ENCODE measurements around the gene PNCK.
"Not testable (repeated sequence)": the region's sequence is repeated elsewhere in the genome, so short reads cannot be mapped to it uniquely, and the experiment has no call there.

Gene PNCK

DNA sequence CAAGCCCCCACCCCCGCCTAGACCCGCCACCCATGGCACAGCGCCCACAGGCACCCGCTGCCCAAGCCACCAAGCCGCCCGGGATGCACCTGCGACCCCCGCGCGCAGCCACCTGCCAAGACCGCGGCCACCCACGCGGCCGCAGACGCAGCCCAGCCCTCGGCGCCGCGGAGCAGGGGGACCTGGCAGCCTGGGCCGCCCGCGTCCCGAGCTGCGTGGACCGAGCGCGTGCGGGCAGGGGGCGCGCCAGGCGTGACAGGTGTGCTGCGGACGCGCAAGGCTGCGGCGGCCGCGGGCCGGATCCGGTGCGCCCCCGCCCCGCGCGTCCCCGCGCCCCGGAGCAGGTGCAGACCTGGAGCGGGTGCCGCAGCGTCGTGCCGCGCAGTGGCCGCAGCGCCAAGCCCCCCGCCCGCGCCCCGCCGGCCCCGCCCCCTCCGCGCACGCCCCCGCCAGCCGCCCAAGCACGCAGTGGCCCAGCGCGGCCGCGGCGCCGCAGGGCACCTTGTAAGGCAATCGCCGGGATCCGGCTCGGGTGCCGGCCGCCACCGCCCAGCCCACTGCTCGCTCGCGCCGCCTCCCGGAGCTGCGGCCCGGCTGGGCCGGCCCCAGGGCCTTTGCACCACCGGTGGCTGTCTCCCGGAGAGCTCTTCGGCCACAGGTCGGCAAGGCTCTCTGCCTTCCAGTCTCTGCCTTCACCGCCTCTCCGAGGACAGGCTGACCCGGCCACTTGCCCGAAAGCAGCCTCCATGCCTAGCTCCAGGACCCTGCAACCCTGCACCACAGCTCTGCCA, at the start of gene PNCK:
PNCK (minus strand) TSS at position 386 of the 791 bp plus-strand sequence. CDS start 737 bp downstream, outside the sequence.
- DNase-seq (ENCODE audit: low read depth): no peak

DNA sequence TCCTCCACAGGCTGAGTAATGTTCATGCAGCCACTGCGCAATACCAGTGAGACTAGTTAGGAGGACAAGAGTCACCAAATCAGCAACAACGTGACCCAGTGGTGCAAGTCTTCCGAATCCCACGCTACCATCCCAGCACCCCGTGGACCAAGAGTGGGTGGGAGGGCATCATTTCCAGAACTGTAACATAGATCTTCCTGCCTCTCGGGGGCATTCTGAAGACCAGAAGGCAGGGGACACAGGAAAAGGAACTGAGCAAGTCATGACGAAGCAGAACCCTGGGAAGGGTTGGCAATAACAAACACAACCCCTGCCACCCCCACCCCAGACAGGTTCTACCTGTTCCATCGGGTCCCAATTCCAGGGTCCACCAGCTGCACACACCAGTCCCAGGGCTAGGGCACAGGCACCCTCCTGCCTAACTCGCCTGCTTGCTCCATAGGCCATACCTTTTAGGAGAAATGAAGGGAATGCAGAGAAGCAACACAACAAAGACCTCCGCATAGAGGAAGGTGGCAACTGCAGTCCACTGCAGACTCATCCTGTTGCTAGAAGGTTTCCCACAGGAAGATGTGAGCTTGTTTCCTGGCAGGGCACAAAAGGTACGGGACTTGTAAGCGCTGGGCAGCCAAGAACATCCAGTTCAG, 49.2 kb upstream of the PNCK start:
- DNase-seq (ENCODE audit: low read depth): no peak

DNA sequence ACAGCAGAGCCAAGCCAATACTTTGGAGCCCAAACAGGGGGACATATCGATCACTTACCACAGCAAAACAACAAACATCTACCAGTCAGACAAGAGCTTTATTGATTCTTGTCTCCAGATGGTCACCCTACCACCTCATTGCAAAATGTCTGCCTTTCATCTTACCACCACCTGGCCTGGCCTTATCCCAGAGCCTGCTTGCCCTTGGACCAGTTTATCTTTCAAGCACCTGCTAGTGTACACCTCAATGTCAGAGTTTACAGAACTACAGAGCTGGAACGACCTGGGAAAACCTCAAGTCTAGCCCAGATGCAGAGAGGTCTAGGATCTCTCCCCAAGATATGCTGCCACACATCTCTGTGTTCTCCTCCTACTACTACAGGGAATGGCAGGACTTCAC, 46.1 kb upstream of the PNCK start:
- no peak for DNase-seq (ENCODE audit: low read depth)

DNA sequence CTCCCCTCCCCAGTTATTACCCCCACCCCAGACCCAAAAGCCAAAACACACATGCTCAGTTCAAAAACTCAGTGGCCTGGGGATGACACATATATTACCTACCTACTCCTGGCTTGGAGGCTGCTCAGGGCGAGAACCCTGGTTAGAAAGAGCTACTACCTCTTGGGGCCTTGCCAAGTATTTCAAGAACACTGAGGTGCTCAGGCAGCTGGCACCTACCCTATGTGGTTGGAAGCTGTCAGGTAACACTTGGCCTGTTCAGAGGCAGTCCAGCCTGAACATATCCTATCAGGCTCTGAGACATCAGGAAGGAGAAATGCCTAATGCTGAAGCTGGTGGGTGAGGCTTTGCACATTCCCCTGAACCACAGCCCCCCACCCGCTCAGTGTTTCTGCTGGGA, 45.6 kb upstream of the PNCK start:
- no peak for DNase-seq (ENCODE audit: low read depth)

DNA sequence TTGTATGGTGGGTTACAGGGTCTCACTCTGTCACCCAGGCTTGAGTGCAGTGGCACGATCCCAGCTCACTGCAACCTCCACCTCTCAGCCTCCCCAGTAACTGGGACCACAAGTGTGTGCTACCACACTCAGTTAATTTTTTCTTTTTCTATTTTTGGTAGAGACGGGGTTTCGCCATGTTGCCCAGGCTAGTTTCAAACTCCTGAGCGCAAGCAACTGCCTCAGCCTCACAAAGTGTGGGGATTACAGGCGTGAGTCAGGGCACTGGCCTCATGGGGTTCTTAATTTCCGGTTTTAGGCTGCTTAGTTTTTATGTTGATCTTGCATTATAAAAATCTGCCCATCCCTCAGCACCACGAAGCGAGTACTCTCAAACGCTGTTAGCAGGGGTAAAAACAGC, 43.8 kb upstream of the PNCK start:
- no peak for DNase-seq (ENCODE audit: low read depth)

DNA sequence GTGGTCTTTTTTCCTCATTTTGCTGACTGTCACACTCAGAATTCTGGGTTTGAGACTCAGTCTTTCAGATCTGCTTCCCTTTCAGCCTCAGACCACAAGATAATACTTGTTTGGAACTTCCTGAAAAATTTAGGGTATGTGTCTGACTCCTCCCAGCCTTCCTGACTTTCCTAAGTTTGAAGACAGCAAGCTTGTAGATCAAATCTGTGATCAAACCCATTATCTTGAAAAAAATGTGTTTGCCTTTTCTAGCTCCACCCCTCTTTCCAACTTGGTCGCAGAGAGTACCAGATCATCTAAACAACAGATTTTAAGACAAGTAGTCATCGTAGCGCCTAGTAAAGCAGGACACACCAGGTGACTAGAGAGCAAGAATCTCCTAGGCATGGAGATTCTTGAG, 40.6 kb upstream of the PNCK start:
- no peak for DNase-seq (ENCODE audit: low read depth)

DNA sequence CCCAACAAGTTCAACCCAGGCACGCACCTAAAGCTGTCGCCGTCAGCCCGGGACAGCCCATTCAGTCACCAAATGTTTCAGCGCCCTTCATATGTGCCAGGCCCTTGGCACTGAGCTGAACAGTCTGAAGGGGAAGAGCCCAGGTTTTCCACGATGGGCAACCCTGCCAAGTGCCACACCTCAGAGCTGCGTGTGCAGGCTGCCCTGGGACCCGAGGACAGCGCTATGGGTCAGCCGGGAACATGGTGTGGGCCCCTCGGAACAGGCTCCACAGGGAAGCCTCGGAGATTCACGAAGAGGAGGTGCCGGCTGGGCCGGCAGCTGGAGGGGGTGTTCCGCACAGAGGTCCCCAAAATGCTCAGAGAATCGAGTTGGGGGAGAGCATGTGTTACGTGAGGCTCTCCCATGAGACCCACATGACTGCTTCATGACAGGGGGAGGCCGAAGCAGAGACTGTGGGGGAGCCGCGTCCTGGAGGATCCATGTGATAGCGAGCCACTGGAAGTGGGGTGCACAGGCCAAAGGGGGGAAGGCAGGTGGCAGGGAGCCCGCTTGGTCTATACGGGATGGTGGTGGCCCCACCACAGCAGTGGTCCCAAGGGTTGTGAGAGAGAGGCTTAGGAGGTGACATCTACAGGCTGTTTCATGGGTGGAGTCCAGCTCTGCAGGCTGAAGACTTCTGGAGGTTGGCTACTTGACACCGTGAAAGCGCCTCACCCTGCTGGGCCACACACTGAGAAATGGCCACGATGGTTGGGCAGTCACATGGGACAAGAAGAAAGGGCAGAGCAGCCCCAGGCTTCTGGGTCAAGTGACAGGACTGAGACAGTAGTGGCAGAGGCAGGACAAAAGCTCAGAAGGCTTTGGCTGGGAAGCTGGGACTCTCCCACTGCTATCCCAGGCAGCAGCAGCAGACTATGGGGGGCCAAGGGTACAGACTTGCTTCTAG, 36.4 kb upstream of the PNCK start:
- DNase-seq (ENCODE audit: low read depth): no peak

DNA sequence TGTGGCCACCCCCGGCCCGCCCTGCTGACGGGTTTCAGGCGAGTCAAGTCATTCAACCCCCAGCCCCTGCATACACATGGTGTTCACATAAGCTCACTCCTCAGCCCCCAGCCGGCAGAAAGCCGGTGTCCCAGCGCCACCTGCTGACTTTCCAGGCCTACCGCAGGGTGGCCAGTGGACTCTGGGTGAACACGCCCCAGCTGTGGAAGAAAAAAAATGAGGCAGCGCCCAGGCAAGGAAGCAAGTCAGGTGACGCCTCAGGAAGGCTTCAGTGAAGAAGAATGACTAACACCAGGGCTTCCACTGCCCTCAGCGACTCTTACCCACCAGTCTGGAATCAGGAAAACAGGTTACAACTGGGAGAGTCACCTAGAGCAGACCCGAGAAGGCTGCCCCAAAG, 34.8 kb upstream of the PNCK start:
- no peak for DNase-seq (ENCODE audit: low read depth)

DNA sequence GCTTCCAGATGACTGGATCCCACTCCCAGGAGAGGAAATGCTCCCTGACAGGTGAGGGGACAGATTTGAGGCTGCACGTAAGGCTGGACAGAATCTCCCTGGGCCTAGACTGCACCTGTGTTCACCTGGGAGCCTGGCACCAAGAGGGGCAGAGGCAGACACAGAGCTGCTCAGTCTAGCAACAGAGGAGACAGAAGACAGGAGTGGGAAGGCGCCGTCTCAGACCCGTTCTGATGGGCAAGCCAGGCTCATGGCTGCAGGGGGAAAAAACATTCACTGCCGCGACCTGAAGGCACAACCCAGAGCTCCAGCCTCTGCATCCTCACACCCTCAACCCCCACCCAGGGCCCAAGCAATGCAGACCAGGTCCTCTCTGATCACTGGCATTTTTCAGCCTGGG, 33.8 kb upstream of the PNCK start:
- no peak for DNase-seq (ENCODE audit: low read depth)

DNA sequence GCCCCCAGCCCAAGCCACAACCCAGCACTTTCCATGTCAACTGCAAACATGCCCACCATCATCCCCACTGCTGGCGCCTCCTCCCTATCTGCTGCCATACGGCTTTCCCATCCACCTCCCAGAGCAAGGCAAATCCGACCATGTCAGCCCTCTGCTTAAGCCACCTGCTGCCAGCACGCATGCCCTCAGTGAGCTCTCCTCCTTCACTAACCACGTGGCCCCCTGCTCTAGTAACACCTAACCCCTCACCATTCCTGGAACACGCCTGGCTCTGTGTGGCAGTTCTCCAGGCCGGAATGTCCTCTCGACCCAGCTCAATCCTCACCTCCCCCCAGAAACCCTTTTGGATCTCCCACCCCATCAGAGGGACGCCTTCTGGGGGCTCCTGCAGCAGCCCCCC, 33.2 kb upstream of the PNCK start:
- no peak for DNase-seq (ENCODE audit: low read depth)

DNA sequence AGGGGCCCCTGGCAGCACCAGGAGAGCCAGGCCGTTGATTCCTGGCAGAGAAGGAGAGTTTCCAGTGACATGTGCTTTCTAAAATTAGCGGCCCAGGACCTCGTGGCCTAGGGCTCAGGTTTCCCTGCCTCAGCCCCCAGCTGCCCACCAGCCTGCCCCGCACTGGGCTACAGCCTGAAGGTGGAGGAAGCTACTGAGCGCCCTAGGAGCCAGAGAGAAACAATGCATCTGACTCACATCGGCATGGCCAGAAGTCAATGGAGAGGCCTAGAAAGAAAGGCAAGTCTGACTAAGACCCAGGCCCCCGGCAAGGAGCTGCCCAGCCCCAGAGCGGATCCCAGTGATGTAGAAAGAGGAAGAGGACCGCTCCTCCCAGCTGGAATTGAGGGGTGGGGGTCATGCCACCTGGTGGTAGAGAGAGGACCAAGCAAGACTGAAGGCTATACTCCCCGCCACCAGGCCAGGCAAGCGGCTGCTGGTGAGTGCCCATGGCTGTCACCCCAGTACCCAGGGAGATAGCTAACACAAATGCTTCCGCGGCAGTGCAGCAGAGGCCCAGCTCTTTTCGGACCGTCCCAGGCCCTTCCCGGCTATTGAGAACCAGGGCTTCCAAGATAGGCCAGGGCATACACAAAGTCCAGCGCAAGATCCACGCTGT, 31.9 kb upstream of the PNCK start:
- not testable (repeated sequence) for DNase-seq (ENCODE audit: low read depth)

DNA sequence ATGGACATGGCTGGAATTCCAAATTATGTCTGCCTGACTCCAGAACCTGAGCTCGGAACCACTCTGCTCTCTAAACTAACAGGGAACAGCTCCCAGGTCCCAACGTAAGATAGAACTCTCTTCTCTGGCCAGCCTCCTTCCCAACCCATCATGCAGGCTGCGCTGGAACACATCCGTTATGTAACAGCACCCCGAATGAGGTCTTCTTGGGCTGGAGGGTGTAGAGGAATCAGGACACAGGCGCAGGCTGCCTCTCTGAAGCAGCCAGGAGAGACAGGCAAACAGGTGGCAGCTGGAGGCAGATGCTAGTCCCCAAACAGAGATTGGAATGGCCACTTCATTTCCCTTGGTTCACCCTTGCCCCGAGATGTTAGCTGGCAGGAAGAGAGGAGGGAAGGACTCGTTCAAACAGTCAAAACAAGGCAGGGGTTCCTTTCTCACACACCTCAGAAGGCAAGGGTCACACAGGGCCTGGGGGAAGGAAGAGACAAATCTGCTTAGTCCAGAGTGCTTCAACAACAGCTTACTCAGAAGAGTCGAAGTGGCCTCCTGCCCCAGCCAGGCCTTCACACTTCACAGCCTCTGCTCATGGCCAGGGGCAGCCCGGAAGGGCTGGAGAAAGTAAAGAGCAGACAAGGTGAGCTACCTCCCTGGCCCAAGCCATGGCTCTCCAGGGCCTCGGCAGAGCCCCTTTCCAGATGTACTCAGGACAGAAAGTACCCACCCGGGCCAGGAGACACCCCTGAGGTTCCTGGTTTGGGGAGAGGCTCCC, 31.2 kb upstream of the PNCK start:
- DNase-seq (ENCODE audit: low read depth): not testable (repeated sequence)

DNA sequence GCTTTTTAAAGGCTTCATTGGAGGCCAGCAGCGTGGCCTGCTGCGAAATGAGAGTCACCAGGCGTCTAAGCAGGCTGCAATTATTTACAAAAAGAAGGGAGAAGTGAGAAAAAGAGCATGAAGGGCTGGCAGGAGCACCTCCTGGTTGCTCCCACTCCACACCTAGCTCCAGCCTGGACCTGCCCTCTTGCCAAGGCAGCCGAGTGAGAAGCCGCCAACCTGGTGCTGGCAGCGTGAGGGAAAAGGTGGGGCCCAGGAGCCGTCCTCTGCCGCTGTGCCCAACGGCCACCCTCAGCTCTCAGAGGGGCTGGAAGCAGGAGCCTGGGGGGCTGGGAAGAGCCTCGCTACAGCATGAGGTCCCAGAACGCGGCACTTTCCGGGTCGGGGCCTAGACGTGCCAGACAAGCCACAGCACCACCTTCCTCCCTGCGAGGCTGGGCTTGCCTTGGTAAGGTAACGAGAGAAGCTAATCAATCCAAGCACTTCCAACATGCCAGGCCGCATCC, 30.5 kb upstream of the PNCK start:
- no peak for DNase-seq (ENCODE audit: low read depth)

DNA sequence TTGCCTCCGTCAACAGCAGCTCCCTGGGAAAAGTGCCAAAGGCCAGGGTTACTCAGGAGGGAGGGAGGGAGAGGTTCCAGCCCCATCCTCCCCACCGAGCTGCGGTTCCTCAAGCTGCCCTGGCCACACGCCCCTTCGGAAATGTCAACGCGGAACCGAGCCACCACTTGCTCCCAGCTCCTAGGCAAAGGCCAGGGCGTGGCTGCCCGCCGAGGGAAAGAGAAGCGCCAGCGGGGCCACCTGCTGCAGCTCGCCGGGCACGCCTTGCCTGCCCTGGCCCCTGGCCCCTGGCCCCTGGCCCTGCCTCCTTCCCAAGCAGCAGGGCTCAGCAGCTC, 29.4 kb upstream of the PNCK start:
- DNase-seq (ENCODE audit: low read depth): no peak

DNA sequence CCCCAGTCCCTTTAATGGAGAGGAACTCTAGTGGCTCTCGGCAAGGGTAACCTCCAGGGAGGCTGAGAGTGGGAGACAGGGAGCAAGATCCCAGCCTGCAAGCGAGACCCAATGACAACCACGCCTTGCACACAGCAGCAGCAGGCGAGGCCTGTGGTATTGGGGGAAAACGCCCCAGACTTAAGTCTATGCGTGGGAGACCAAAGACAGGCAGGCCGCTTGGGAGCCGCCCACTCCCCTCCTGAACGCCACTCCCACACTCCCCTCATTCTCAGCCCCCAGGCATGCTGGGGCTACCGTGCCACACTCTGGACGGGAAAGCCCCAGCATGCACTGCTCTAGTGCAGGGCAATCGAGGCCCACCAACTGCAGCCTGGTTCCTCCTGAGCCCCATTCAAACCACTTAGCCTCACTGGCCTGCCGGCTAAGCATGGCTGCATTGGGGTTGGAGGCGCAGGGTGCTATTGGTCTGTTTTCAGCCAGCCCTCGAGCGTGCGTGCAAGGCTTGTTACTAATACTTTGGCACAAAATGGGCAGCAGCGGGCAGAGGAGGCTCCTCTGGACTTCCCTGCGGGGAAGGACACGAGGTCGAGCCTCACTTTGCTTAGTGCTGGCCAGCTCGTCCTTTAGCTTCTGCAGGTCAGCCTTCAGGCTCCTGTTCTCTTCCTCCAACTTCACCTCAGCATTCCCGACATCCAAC, 28.9 kb upstream of the PNCK start:
- no peak for DNase-seq (ENCODE audit: low read depth)

DNA sequence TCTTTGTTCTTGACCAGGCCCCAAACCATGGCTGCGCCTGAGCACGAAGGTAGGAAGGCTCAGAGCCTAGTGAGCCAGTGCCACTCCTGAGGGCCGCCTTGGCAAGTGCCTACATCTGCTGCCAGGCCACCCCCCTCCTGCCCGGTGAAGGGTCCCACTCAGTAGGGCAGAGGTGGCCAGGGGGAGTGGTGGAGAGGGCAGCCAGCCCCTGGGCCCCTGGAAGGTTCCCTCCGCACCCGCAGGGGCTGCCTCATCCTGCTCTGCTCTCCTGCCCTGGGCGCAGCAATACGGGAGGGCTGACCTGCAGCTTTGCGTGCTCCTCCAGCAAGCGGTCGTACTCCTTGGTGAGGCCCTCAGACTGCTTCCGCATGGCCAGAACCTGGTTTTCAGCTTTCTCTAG, 28.1 kb upstream of the PNCK start:
- DNase-seq (ENCODE audit: low read depth): no peak

DNA sequence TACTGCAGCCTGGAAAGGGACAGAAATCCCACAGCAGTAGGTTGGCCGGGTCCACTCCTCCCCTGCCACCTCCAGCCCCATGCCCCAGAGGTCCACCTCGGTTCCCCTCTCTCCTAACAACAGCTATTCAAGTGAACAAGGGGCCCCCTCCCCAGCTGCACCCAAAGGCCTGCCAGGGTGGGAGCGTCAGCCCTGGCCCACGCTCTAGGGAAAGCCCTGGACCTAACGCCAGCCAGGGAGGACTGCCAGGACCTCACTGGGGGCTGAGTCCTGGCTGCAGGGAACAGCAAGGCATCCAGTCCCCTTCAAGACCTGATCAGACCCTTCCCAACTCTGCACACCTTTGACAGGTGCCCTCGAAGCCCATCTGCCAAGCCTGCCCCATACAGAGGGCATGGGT, 27.4 kb upstream of the PNCK start:
- DNase-seq (ENCODE audit: low read depth): no peak

DNA sequence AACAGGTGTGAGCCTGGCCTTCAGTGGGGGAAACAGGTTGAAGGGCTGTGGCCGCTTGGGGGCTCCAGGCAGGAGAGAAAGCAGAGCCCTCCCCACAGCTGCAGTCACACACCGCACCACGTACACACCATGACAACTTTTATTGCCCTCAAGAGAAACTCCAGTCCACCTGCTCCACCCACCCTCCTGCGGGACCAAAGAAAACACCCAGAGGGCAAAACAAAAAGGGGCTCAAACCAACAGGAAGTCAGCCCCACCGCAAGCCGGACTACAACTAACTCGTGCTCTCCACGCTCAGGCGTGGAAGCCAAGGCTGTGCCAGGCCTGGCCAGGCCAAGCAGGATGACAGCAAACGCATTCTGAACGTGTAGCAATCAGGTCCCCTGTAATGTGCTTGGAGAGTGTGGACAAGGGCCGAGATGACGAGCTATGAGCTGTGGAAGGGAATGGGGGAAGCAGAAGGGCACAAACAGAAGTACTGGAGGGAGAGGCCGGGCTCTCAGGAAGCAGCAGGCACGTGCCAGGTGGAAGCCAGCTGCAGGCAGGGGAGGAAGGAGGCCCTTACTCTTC, 26.8 kb upstream of the PNCK start:
- no peak for DNase-seq (ENCODE audit: low read depth)

DNA sequence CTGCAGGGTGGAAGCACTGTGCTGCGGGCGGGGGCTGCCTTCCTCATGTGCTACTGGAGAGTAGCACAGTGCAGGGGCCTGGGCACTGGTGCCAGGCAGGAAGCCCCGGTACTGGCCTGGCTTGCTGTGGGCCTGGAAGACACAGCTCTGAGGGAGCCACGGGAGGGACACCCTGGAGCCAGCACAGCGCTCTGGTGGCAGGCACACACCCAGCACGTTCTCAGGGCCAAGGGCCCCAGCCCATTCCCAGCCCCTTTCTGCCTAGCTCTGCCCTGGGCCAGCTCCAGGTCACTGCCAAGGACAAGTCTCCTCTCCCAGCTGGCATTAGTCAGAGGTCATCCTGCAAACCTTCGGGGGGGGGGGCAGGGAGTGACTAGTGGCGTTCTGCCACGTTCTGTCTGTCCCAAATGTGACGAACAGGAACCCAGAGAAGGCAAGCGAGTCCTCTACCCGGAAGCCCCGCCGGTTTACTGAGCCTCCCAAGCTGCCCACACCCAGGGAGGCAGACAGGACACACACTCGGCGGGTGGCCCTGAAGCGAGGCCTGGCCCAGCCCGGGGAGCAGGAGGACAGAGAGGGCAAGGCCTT, 26.3 kb upstream of the PNCK start:
- DNase-seq (ENCODE audit: low read depth): not testable (repeated sequence)
